Lower leg skin (tissue), 3 donors: ENCODE results near the gene GLI3.

Experiments used
- CTCF ChIP-seq, 3 donors: fragments of 450-650 bp; IDR thresholded peaks; one replicate each; pipeline ENCODE4 v1.5.1; 2016; ENCODE audit warnings: antibody characterized with exemption in 3 of 3, mild to moderate bottlenecking in 3 of 3, moderate library complexity in 2 of 3
- POLR2A ChIP-seq, 2 donors: fragments of 450-650 bp; IDR thresholded peaks; one replicate each; pipeline ENCODE4 v1.6.1; 2016 to 2017; ENCODE audit warnings: antibody characterized with exemption in 2 of 2, mild to moderate bottlenecking in 1 of 2, moderate library complexity in 1 of 2

GRCh38 chr7:42144604-42145003, 92.4 kb downstream of the GLI3 start:
- TF ChIP-seq CTCF (IDR thresholded peaks at IDR 0.05), result no peak
- no peak for TF ChIP-seq POLR2A (IDR thresholded peaks at IDR 0.05)
